H1 (cell line): Measurements from ENCODE around the gene HOXB9. TPM values are rescaled to one million over a fixed set of nuclear protein-coding genes. Genes with fewer than 3 reads are reported as not detected.
A peak's percentile ranks its signal among the peaks of the same experiment; 100 is the strongest.

Experiments used
- CTCF ChIA-PET: fragments of 300-600 bp; sonication (Branson Sonifier 250); formaldehyde crosslinking; loops from one replicate; lab custom pipeline; 2021; ENCODE audit not compliant: partially characterized antibody; lab: Charles Lee
- POLR2A ChIA-PET: fragments of 300-600 bp; sonication (Branson Sonifier 250); formaldehyde crosslinking; loops from one replicate; lab custom pipeline; 2021; ENCODE audit warnings: inconsistent platforms; ENCODE audit not compliant: partially characterized antibody; lab: Charles Lee
- DNase-seq, 2 experiments: peaks; one replicate each; pipeline versions ENCODE4 v3.0.0 to v3.0.0-alpha.2; 2010 to 2022; ENCODE audit warnings: low spot score in 2 of 2, low read depth in 1 of 2, mixed read lengths in 1 of 2
- FAIRE-seq: peaks from 2 replicates; lab custom pipeline; 2011; peaks lifted over from hg19 to GRCh38; lab: Jason Lieb, UNC
- H2AFZ ChIP-seq: 2 replicates; pipeline ENCODE4 v1.8.1; 2012; ENCODE audit warnings: low read length, inconsistent platforms
- H2AK5ac ChIP-seq: 2 replicates; pipeline ENCODE4 v1.6.1; 2013; ENCODE audit warnings: low read depth, low read length
- H2BK120ac ChIP-seq: replicated peaks from 2 replicates; pipeline ENCODE3; 2013; ENCODE audit warnings: low read depth, low read length, inconsistent platforms
- H2BK12ac ChIP-seq: 2 replicates; pipeline ENCODE4 v1.6.1; 2013; ENCODE audit warnings: low read depth, low read length
- H2BK15ac ChIP-seq: 2 replicates; pipeline ENCODE4 v1.6.1; 2013; ENCODE audit warnings: low read length
- H2BK20ac ChIP-seq: 2 replicates; pipeline ENCODE4 v1.6.1; 2013; ENCODE audit warnings: low read length
- H2BK5ac ChIP-seq: 2 replicates; pipeline ENCODE4 v1.6.1; 2013; ENCODE audit warnings: low read depth, low read length
- H3K14ac ChIP-seq: 2 replicates; pipeline ENCODE4 v1.6.1; 2013; ENCODE audit warnings: inconsistent platforms; ENCODE audit not compliant: insufficient read length
- H3K18ac ChIP-seq: 2 replicates; pipeline ENCODE4 v1.6.1; 2013; ENCODE audit warnings: low read length; ENCODE audit errors: extremely low read depth
- H3K23ac ChIP-seq: 2 replicates; pipeline ENCODE4 v1.6.1; 2013; ENCODE audit warnings: inconsistent platforms; ENCODE audit not compliant: insufficient read length
- H3K23me2 ChIP-seq: 2 replicates; pipeline ENCODE4 v1.6.1; 2013; ENCODE audit warnings: low read depth, low read length
- H3K27ac ChIP-seq: 2 replicates; pipeline ENCODE4 v1.6.1; 2011; ENCODE audit warnings: low read depth, low read length, inconsistent platforms
- H3K27me3 ChIP-seq, 4 experiments: replicated peaks in 1 of 4; 1 replicate in 1 of 4; 2 replicates in 3 of 4; pipeline versions ENCODE4 v1.6.1 to v1.8.1; 2011 to 2013; ENCODE audit warnings: low read length in 3 of 4, mild to moderate bottlenecking in 3 of 4, inconsistent platforms in 2 of 4, mixed read lengths in 2 of 4, moderate library complexity in 1 of 4; ENCODE audit not compliant: control insufficient read depth in 3 of 4, insufficient read depth in 3 of 4; ENCODE audit errors: extremely low read depth in 1 of 4
- H3K36me3 ChIP-seq, 4 experiments: 2 replicates each; pipeline versions ENCODE4 v1.6.1 to v1.8.1; 2011 to 2013; ENCODE audit warnings: mild to moderate bottlenecking in 4 of 4, low read length in 3 of 4, moderate library complexity in 2 of 4, control low read depth in 1 of 4, inconsistent platforms in 1 of 4; ENCODE audit not compliant: insufficient read depth in 4 of 4, control insufficient read depth in 2 of 4
- H3K4ac ChIP-seq: replicated peaks from 2 replicates; pipeline ENCODE3; 2013; ENCODE audit warnings: low read length, low read depth, mixed read lengths, inconsistent platforms; ENCODE audit not compliant: insufficient read length
- H3K4me1 ChIP-seq, 4 experiments: replicated peaks in 1 of 4; 1 replicate in 1 of 4; 2 replicates in 3 of 4; pipeline versions ENCODE4 v1.6.1 to v1.8.1; 2011 to 2013; ENCODE audit warnings: low read length in 3 of 4, inconsistent platforms in 2 of 4, mixed read lengths in 1 of 4; ENCODE audit not compliant: insufficient read depth in 4 of 4, control insufficient read depth in 3 of 4
- H3K4me2 ChIP-seq, 2 experiments: 2 replicates each; pipeline versions ENCODE4 v1.6.1 to v1.8.1; 2011 to 2013; ENCODE audit warnings: low read depth in 2 of 2, low read length in 2 of 2, control low read depth in 1 of 2, inconsistent platforms in 1 of 2, mild to moderate bottlenecking in 1 of 2; ENCODE audit not compliant: insufficient read depth in 1 of 2
- H3K4me3 ChIP-seq, 4 experiments: fragments of 200-600, 300-600 bp in 1 of 4; sonication (generic), shearing (Covaris generic), sonication (Bioruptor Twin) in 1 of 4; 2 replicates each; pipeline versions ENCODE4 v1.5.1 to v1.8.1; 2011 to 2016; ENCODE audit warnings: low read length in 4 of 4, low read depth in 3 of 4, control low read depth in 2 of 4, inconsistent platforms in 2 of 4, mild to moderate bottlenecking in 2 of 4, mixed read lengths in 1 of 4, moderate library complexity in 1 of 4; ENCODE audit not compliant: insufficient read depth in 2 of 4; ENCODE audit errors: extremely low read depth in 1 of 4
- H3K56ac ChIP-seq: replicated peaks from 2 replicates; pipeline ENCODE3; 2013; ENCODE audit warnings: low read depth, mild to moderate bottlenecking, mixed read lengths, low read length, inconsistent platforms; ENCODE audit not compliant: insufficient read length
- H3K79me1 ChIP-seq: 2 replicates; pipeline ENCODE4 v1.6.1; 2013; ENCODE audit warnings: low read depth, low read length, control low read depth
- H3K79me2 ChIP-seq, 2 experiments: 2 replicates each; pipeline versions ENCODE4 v1.6.1 to v1.8.1; 2012 to 2013; ENCODE audit warnings: low read length in 2 of 2, mild to moderate bottlenecking in 2 of 2, inconsistent platforms in 1 of 2; ENCODE audit not compliant: insufficient read depth in 2 of 2, control insufficient read depth in 1 of 2
- H3K9ac ChIP-seq, 4 experiments: replicated peaks in 1 of 4; 1 replicate in 1 of 4; 2 replicates in 3 of 4; pipeline versions ENCODE4 v1.6.1 to v1.8.1; 2011 to 2013; ENCODE audit warnings: low read depth in 3 of 4, low read length in 3 of 4, control low read depth in 2 of 4, mild to moderate bottlenecking in 2 of 4, moderate library complexity in 2 of 4, inconsistent platforms in 1 of 4; ENCODE audit errors: extremely low read depth in 1 of 4
- H3K9me3 ChIP-seq, 2 experiments: 2 replicates each; pipeline versions ENCODE4 v1.6.1 to v1.8.1; 2012 to 2013; ENCODE audit warnings: mild to moderate bottlenecking in 2 of 2, moderate library complexity in 2 of 2, control low read depth in 1 of 2, inconsistent platforms in 1 of 2, low read depth in 1 of 2, low read length in 1 of 2, mixed read lengths in 1 of 2; ENCODE audit not compliant: insufficient read depth in 2 of 2
- H4K20me1 ChIP-seq, 2 experiments: replicated peaks in 1 of 2; 2 replicates each; pipeline versions ENCODE3 to v1.8.1; 2011 to 2013; ENCODE audit warnings: inconsistent platforms in 2 of 2, low read length in 2 of 2, mild to moderate bottlenecking in 1 of 2; ENCODE audit not compliant: insufficient read depth in 2 of 2, control insufficient read depth in 1 of 2
- H4K5ac ChIP-seq: 2 replicates; pipeline ENCODE4 v1.6.1; 2013; ENCODE audit warnings: low read length, low read depth, mixed read lengths, inconsistent platforms; ENCODE audit not compliant: insufficient read length
- H4K8ac ChIP-seq: 2 replicates; pipeline ENCODE4 v1.8.0; 2013; ENCODE audit warnings: mild to moderate bottlenecking, moderate library complexity, low read length, inconsistent platforms; ENCODE audit not compliant: insufficient read depth; ENCODE audit errors: extremely low read depth
- H4K91ac ChIP-seq: replicated peaks from 2 replicates; pipeline ENCODE3; 2013; ENCODE audit warnings: low read length, mixed read lengths, inconsistent platforms; ENCODE audit not compliant: insufficient read length
- CTBP2 ChIP-seq: IDR thresholded peaks from 2 replicates; pipeline ENCODE4 v1.7.0; 2011; ENCODE audit warnings: borderline replicate concordance, mild to moderate bottlenecking, moderate library complexity, mixed read lengths, low read length; ENCODE audit not compliant: insufficient read depth, insufficient read length
- KDM4A ChIP-seq: IDR thresholded peaks from one replicate; pipeline ENCODE4 v1.7.1; 2012; ENCODE audit warnings: low read depth, mild to moderate bottlenecking, moderate library complexity, low read length, inconsistent platforms; ENCODE audit not compliant: severe bottlenecking
- SP1 ChIP-seq: IDR thresholded peaks from 2 replicates; pipeline ENCODE4 v1.6.1; 2011; ENCODE audit warnings: low read depth, low read length
- SP4 ChIP-seq: IDR thresholded peaks from 2 replicates; pipeline ENCODE4 v1.6.1; 2012; ENCODE audit warnings: low read length, inconsistent platforms
- TEAD4 ChIP-seq: IDR thresholded peaks from 2 replicates; pipeline ENCODE4 v1.6.1; 2012; ENCODE audit warnings: low read depth, low read length, inconsistent platforms, mixed read lengths
- WGBS, 2 experiments: shearing (Covaris generic) in 1 of 2; methylation state at CpG; one replicate each; pipeline versions ENCODE4 v1.1.6 to v1.1.7; 2013 to 2015; ENCODE audit warnings: low lambda C conversion rate in 2 of 2, mixed read lengths in 2 of 2, inconsistent platforms in 1 of 2, low coverage in 1 of 2, missing lambda C conversion rate in 1 of 2; ENCODE audit not compliant: insufficient replicate concordance in 2 of 2, insufficient coverage in 1 of 2, insufficient read length in 1 of 2; ENCODE audit errors: extremely low coverage in 1 of 2, missing lambda C conversion rate in 1 of 2; 5-methylcytosine and 5-hydroxymethylcytosine counted together
- polyA plus RNA-seq, 7 experiments: library from polyadenylated mRNA; depleted of rRNA in 3 of 7; stranded (reverse) in 5 of 7; unstranded in 2 of 7; fragments of >200 nt in 5 of 7; fragments of 200-250 nt in 2 of 7; gene quantifications; 1 replicate in 5 of 7; 2 replicates in 1 of 7; 4 replicates in 1 of 7; pipeline versions ENCODE4 v1.2.1 to v1.2.3, GENCODE V29; 2011 to 2013; ENCODE audit warnings: missing spikeins in 2 of 7, mixed read lengths in 2 of 7
- total RNA-seq: library from RNA; stranded (reverse); fragmentation: NEBNext Ultra II Directional; extraction: Animal tissue kit (Norgen Biotek cat#: 25700); gene quantifications from 2 replicates; pipeline ENCODE4 v1.2.1, GENCODE V29; 2021

The HOXB9 gene
- total and polyA plus RNA-seq, 2 of the 8 experiments (the other 6 are each of a cell fraction or from before 2014, with no cell fraction given) = not detected

- no peak overlapping the region for H2AFZ ChIP-seq
- WGBS, 2 experiments = 67% methylated on average over 2 of the region's 2 CpGs; no CpG with 5 or more reads in 1 of the 2 experiments
These were observed 46.2 kb upstream of the HOXB9 start for GRCh38 chr17:48672340-48672739.

More at GRCh38 chr17:48672340-48672739, 46.2 kb upstream of the HOXB9 start:
- H2BK20ac ChIP-seq = no peak overlapping the region
- H3K9me3 ChIP-seq = no peaks in the 10 kb centered on the region
- H4K91ac ChIP-seq = no peak overlapping the region
- peaks cover 2% of the 10 kb centered on the region; the same call in 1 of the 2 replicates for H3K23me2 ChIP-seq
- no peak overlapping the region for H2BK15ac ChIP-seq
- H4K8ac ChIP-seq = no peak overlapping the region
- ChIA-PET POLR2A (no interaction called here), CTCF (interaction anchor here (0.7 to 6.4 kb wide), 30 partner anchors 9 to 239 kb away, joined by 3 to 69 read pairs (median 5); no protein-coding TSS in a partner anchor)
- no peaks in the 10 kb centered on the region for H3K79me2 ChIP-seq
- no peak for TF ChIP-seq KDM4A
- TF ChIP-seq SP1 = no peak
- no peak for TF ChIP-seq CTBP2
- no peak for TF ChIP-seq SP4
- no peak for TF ChIP-seq TEAD4
- H3K9ac ChIP-seq = no peak overlapping the region
- no peak overlapping the region for H4K5ac ChIP-seq
- H3K4me2 ChIP-seq = 0 out of 4 replicates have a peak overlapping the region, but pooled peaks of 1 of the 2 experiments have one; percentile 7
- no peaks in the 10 kb centered on the region for H3K79me1 ChIP-seq
- H2AK5ac ChIP-seq = no peak overlapping the region
- H3K36me3 ChIP-seq = no peaks in the 10 kb centered on the region
- no peak overlapping the region for H3K56ac ChIP-seq
- no peak overlapping the region for H2BK120ac ChIP-seq
- H2BK12ac ChIP-seq = no peak overlapping the region
- no peak overlapping the region for H3K14ac ChIP-seq
- H2BK5ac ChIP-seq = no peak overlapping the region
- no peak overlapping the region for H3K23ac ChIP-seq
- peaks cover under 1 to 14% (median 10%) of the 10 kb centered on the region in 4 experiments; a peak in 6 of 7 replicates for H3K27me3 ChIP-seq
- FAIRE-seq (no peak), DNase-seq (no peak)
- no peak overlapping the region for H3K4ac ChIP-seq
- no peak overlapping the region for H3K18ac ChIP-seq
- H3K4me1 ChIP-seq = no peaks in the 10 kb centered on the region; a peak in 1 of 7 replicates
- no peak overlapping the region for H3K4me3 ChIP-seq
- peaks cover 0 to under 1% of the 10 kb centered on the region in 2 experiments for H4K20me1 ChIP-seq
- no peak overlapping the region for H3K27ac ChIP-seq
